SU-DHL-6 (cell line): Measurements from ENCODE around the gene SYNPR.

Experiments
- H2AFZ ChIP-seq: fragments of 200-600 bp; sonication (generic); 2 replicates; pipeline ENCODE4 v1.6.1; 2014; ENCODE audit warnings: low read depth, mild to moderate bottlenecking, moderate library complexity, mixed read lengths, antibody characterized with exemption, low read length; ENCODE audit not compliant: severe bottlenecking
- H3F3A ChIP-seq: fragments of 200-600 bp; shearing (Covaris generic); 2 replicates; pipeline ENCODE4 v1.6.0; 2016; ENCODE audit warnings: antibody characterized with exemption, mild to moderate bottlenecking; ENCODE audit not compliant: insufficient read depth
- H3K27ac ChIP-seq: fragments of 200-600 bp; sonication (generic); 2 replicates; pipeline ENCODE4 v1.5.1; 2016; ENCODE audit warnings: low read depth, mild to moderate bottlenecking, low read length, moderate library complexity, mixed read lengths
- H3K27me3 ChIP-seq: fragments of 200-600 bp; sonication (generic), shearing (Covaris generic); 2 replicates; pipeline ENCODE4 v1.6.0; 2014; ENCODE audit warnings: mild to moderate bottlenecking, low read length
- H3K36me3 ChIP-seq: fragments of 200-600 bp; sonication (generic); 2 replicates; pipeline ENCODE4 v1.6.1; 2014; ENCODE audit warnings: mild to moderate bottlenecking, low read length, mixed read lengths
- H3K4me2 ChIP-seq: fragments of 300-600, 200-600 bp; shearing (Covaris generic), sonication (generic); 2 replicates; pipeline ENCODE4 v1.6.0; 2014; ENCODE audit warnings: low read length, low read depth, mild to moderate bottlenecking; ENCODE audit not compliant: poor library complexity, severe bottlenecking
- H3K4me3 ChIP-seq: fragments of 200-600 bp; sonication (generic); 2 replicates; pipeline ENCODE4 v1.5.1; 2014; ENCODE audit warnings: antibody characterized with exemption, low read length, mild to moderate bottlenecking, mixed read lengths; ENCODE audit not compliant: insufficient read depth, poor library complexity, severe bottlenecking
- H3K79me2 ChIP-seq: fragments of 200-600 bp; sonication (generic); 2 replicates; pipeline ENCODE4 v1.6.1; 2014; ENCODE audit warnings: mild to moderate bottlenecking, low read length, moderate library complexity; ENCODE audit not compliant: insufficient read depth
- H3K9ac ChIP-seq: fragments of 200-600 bp; sonication (generic); 2 replicates; pipeline ENCODE4 v1.7.0; 2014; ENCODE audit warnings: mild to moderate bottlenecking, low read length
- H3K9me2 ChIP-seq: fragments of 200-600 bp; sonication (generic); replicated peaks from 2 replicates; pipeline ENCODE4 v1.6.1; 2014; ENCODE audit warnings: low read length; ENCODE audit not compliant: insufficient read depth
- H3K9me3 ChIP-seq: fragments of 200-600 bp; sonication (generic); 2 replicates; pipeline ENCODE4 v1.6.1; 2014; ENCODE audit warnings: low read length, mixed read lengths; ENCODE audit not compliant: insufficient read depth
- H4K20me1 ChIP-seq: fragments of 200-600 bp; sonication (generic); 2 replicates; pipeline ENCODE4 v1.6.1; 2014; ENCODE audit warnings: low read depth, mild to moderate bottlenecking, antibody characterized with exemption, low read length, moderate library complexity, mixed read lengths
- EZH2phosphoT487 ChIP-seq: fragments of 200-600 bp; sonication (generic), shearing (Covaris generic); conservative IDR thresholded peaks from 2 replicates; pipeline ENCODE4 v1.6.1; 2018; ENCODE audit warnings: mild to moderate bottlenecking, antibody characterized with exemption, low read length, moderate library complexity, mixed read lengths
- TF ChIP-seq, protein P1 (sequence below): fragments of 200-600 bp; sonication (generic); IDR thresholded peaks from one replicate; pipeline ENCODE4 v1.5.1; 2017; ENCODE audit warnings: antibody characterized with exemption, mild to moderate bottlenecking, low read length, moderate library complexity; ENCODE audit not compliant: insufficient read depth, poor library complexity, severe bottlenecking

Gene SYNPR

DNA sequence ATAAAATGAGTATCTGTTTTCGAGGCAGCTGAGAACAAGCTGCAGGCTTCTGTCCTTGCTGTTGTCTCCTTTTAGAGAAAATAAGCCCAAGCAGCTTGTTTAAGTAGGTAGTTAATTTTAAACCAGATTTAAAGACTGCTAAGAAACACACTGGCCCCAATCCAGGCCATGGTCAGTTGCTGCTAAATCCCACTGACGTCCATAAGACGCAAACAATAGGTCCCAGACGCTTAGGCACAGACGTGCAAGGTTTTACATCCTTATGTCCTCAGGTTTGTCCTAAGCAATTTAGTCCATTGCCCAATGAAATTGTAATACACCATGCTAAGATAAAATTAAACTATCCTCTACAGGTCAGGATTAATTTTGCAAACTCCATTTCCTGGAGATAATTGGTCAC is 254.4 kb downstream of the SYNPR start:
- Histone ChIP-seq H4K20me1 (no peaks in the 10 kb centered on the region), H3K9me2 (no peaks in the 10 kb centered on the region), H3K36me3 (no peaks in the 10 kb centered on the region), H2AFZ (no peak overlapping the region), H3F3A (no peaks in the 10 kb centered on the region), H3K9me3 (no peaks in the 10 kb centered on the region), H3K27me3 (no peaks in the 10 kb centered on the region), H3K4me3 (no peak overlapping the region), H3K79me2 (no peaks in the 10 kb centered on the region), H3K27ac (no peak overlapping the region), H3K4me2 (no peak overlapping the region), H3K9ac (no peak overlapping the region)
- TF ChIP-seq EZH2phosphoT487: no peak
- TF ChIP-seq, protein P1, sequence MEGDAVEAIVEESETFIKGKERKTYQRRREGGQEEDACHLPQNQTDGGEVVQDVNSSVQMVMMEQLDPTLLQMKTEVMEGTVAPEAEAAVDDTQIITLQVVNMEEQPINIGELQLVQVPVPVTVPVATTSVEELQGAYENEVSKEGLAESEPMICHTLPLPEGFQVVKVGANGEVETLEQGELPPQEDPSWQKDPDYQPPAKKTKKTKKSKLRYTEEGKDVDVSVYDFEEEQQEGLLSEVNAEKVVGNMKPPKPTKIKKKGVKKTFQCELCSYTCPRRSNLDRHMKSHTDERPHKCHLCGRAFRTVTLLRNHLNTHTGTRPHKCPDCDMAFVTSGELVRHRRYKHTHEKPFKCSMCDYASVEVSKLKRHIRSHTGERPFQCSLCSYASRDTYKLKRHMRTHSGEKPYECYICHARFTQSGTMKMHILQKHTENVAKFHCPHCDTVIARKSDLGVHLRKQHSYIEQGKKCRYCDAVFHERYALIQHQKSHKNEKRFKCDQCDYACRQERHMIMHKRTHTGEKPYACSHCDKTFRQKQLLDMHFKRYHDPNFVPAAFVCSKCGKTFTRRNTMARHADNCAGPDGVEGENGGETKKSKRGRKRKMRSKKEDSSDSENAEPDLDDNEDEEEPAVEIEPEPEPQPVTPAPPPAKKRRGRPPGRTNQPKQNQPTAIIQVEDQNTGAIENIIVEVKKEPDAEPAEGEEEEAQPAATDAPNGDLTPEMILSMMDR: no peak

DNA sequence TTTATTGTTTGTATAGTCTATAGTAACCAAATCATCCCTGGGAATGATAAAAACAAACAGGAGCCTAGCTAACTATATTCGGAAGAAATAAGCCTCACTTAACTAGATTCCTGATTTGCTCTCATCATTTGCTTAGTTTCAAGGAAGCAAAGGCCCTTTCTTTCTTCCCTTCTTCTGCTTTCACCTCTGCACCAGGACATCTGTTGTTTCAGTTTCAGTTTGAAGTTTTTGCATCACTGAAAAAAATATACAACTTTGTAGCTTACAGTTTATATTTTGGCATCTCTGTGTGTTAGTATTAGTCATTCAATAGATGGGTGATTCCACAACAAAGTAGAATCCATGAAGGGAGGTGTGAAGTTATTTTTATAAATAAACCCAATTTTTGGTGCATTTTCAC is 260.8 kb downstream of the SYNPR start:
- H3K27ac ChIP-seq: no peak overlapping the region

DNA sequence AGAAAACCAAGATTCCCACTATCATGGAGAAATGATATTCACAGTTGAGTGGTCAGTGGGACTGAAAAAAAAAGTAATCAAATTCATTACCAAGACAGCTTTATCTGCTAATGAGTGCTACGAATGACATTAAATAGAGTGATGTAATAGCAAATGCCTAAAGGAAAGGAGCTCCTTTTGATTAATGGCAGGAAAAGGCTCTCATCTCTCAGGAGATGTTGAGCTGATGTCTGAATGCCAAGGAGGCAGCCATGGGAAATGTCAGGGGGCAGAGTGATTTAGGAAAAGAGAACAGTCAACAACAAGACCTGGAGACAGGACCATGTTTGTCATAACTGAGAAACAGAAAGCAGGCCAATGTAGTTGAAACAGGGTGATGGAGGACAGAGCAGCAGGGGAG is 277.7 kb downstream of the SYNPR start:
- Histone ChIP-seq H3K4me2 (no peak overlapping the region), H3K79me2 (no peaks in the 10 kb centered on the region), H3K9ac (no peak overlapping the region), H3K27ac (no peak overlapping the region), H3K4me3 (no peak overlapping the region), H3K9me3 (no peaks in the 10 kb centered on the region), H2AFZ (no peak overlapping the region), H3K9me2 (no peaks in the 10 kb centered on the region), H4K20me1 (no peaks in the 10 kb centered on the region), H3K36me3 (no peaks in the 10 kb centered on the region), H3F3A (no peaks in the 10 kb centered on the region), H3K27me3 (no peaks in the 10 kb centered on the region)
- TF ChIP-seq, protein P1: no peak
- no peak for TF ChIP-seq EZH2phosphoT487

More for the DNA sequence above, 260.8 kb downstream of the SYNPR start:
- Histone ChIP-seq H3K9ac (no peak overlapping the region), H4K20me1 (no peaks in the 10 kb centered on the region), H3K27me3 (no peaks in the 10 kb centered on the region), H3K79me2 (no peaks in the 10 kb centered on the region), H3K4me3 (no peak overlapping the region), H3K9me2 (no peaks in the 10 kb centered on the region), H3K9me3 (no peaks in the 10 kb centered on the region), H3F3A (no peaks in the 10 kb centered on the region), H3K4me2 (no peak overlapping the region), H3K36me3 (no peaks in the 10 kb centered on the region), H2AFZ (no peak overlapping the region)
- TF ChIP-seq, protein P1: no peak
- no peak for TF ChIP-seq EZH2phosphoT487
